HepG2 (cell line): ENCODE data around the gene VPS25. TPM values are rescaled to one million over a fixed set of nuclear protein-coding genes. Genes with fewer than 3 reads are reported as not detected.

Source experiments
- ATAC-seq: fragments of 200-7000 bp; cut with Tn5 transposase; 3 replicates; pipeline ENCODE4 v1.9.1; 2020; ENCODE audit warnings: mild to moderate bottlenecking, moderate library complexity
- BruUV-seq: library from RNA; stranded (reverse); fragments of 400-500 nt; replicated peaks from 2 replicates; lab custom pipeline; 2021; lab: Mats Ljungman, UMichigan
- CTCF ChIA-PET: fragments of 300-600 bp; formaldehyde crosslinking; extraction: SDS; loops from one replicate; lab custom pipeline; 2021; ENCODE audit warnings: low total read pairs, inconsistent platforms, low intra/inter-chr PET ratio; lab: Yijun Ruan, JAX
- POLR2A ChIA-PET: fragments of 350-600 bp; sonication (Branson Sonifier 250); formaldehyde crosslinking; loops from one replicate; lab custom pipeline; 2020; ENCODE audit warnings: antibody characterized with exemption, inconsistent platforms; lab: Yijun Ruan, JAX
- DNase-seq: peaks from one replicate; pipeline ENCODE4 v3.0.0-alpha.2; 2015; ENCODE audit warnings: low spot score
- FAIRE-seq: peaks from 3 replicates; lab custom pipeline; 2011; peaks lifted over from hg19 to GRCh38; lab: Jason Lieb, UNC
- H2AFZ ChIP-seq: one replicate; pipeline ENCODE4 v1.6.1; 2011; ENCODE audit warnings: low read length, inconsistent platforms
- H3K27ac ChIP-seq: fragments of 300-600 bp; 3 replicates; pipeline ENCODE4 v1.8.0; 2011; ENCODE audit warnings: mixed run types, mild to moderate bottlenecking, mixed read lengths, low read length, inconsistent platforms; ENCODE audit not compliant: insufficient read depth; ENCODE audit errors: extremely low read length
- H3K27me3 ChIP-seq, 2 experiments: fragments of 200-600 bp in 1 of 2; 2 replicates in 1 of 2; 3 replicates in 1 of 2; pipeline versions ENCODE4 v1.6.0 to v1.8.0; 2011; ENCODE audit warnings: low read length in 2 of 2, mild to moderate bottlenecking in 2 of 2, moderate library complexity in 2 of 2, inconsistent platforms in 1 of 2; ENCODE audit not compliant: insufficient read depth in 2 of 2, control insufficient read depth in 1 of 2
- H3K36me3 ChIP-seq, 2 experiments: fragments of 200-600 bp in 1 of 2; replicated peaks in 1 of 2; 2 replicates in 1 of 2; 3 replicates in 1 of 2; pipeline versions ENCODE4 v1.5.1 to v1.8.0; 2011; ENCODE audit warnings: low read length in 2 of 2, inconsistent platforms in 1 of 2; ENCODE audit not compliant: insufficient read depth in 2 of 2, control insufficient read depth in 1 of 2
- H3K4me1 ChIP-seq: 2 replicates; pipeline ENCODE4 v1.5.1; 2012; ENCODE audit warnings: low read length, inconsistent platforms; ENCODE audit not compliant: insufficient read depth
- H3K4me2 ChIP-seq: 2 replicates; pipeline ENCODE4 v1.6.0; 2011; ENCODE audit warnings: low read depth, low read length, inconsistent platforms
- H3K4me3 ChIP-seq, 3 experiments: fragments of 200-600 bp in 1 of 3; sonication (generic), shearing (Covaris generic) in 1 of 3; replicated peaks in 1 of 3; 2 replicates each; pipeline ENCODE4 v1.5.1; 2011 to 2016; ENCODE audit warnings: low read length in 3 of 3, inconsistent platforms in 2 of 3, low read depth in 2 of 3, mild to moderate bottlenecking in 2 of 3, control low read depth in 1 of 3, mixed read lengths in 1 of 3; ENCODE audit not compliant: insufficient read depth in 1 of 3
- H3K79me2 ChIP-seq: one replicate; pipeline ENCODE4 v1.6.1; 2011; ENCODE audit warnings: low read length, inconsistent platforms; ENCODE audit not compliant: insufficient read depth
- H3K9ac ChIP-seq: 2 replicates; pipeline ENCODE4 v1.6.0; 2011; ENCODE audit warnings: mild to moderate bottlenecking, low read depth, low read length, inconsistent platforms; ENCODE audit not compliant: insufficient read depth
- H3K9me3 ChIP-seq: 2 replicates; pipeline ENCODE4 v1.5.1; 2012; ENCODE audit warnings: mild to moderate bottlenecking, low read length
- H4K20me1 ChIP-seq: 2 replicates; pipeline ENCODE4 v1.6.0; 2011; ENCODE audit warnings: inconsistent platforms, mild to moderate bottlenecking, low read length, moderate library complexity; ENCODE audit not compliant: insufficient read depth
- ARID2 ChIP-seq: sonication (generic); formaldehyde crosslinking; IDR thresholded peaks from 2 replicates; pipeline ENCODE4 v1.8.1; 2022; ENCODE audit warnings: mild to moderate bottlenecking, missing genetic modification reagents, borderline replicate concordance
- ARNTL ChIP-seq: sonication (generic); formaldehyde crosslinking; IDR thresholded peaks from 2 replicates; pipeline ENCODE4 v1.4.0; 2020; ENCODE audit warnings: mild to moderate bottlenecking, missing genetic modification reagents
- FOXJ3 ChIP-seq: sonication (generic); formaldehyde crosslinking; IDR thresholded peaks from 2 replicates; pipeline ENCODE4 v1.4.0; 2020; ENCODE audit warnings: missing genetic modification reagents, mild to moderate bottlenecking, borderline replicate concordance
- GMEB1 ChIP-seq: sonication (generic); formaldehyde crosslinking; IDR thresholded peaks from 2 replicates; pipeline ENCODE4 v1.5.1; 2020; ENCODE audit warnings: missing genetic modification reagents, mild to moderate bottlenecking, borderline replicate concordance
- HOXD1 ChIP-seq: sonication (generic); formaldehyde crosslinking; IDR thresholded peaks from 2 replicates; pipeline ENCODE4 v1.5.0; 2020; ENCODE audit warnings: missing genetic modification reagents
- KAT7 ChIP-seq: IDR thresholded peaks from 2 replicates; pipeline ENCODE4 v1.6.1; 2018; ENCODE audit warnings: borderline replicate concordance, missing compliant biosample characterization
- KLF12 ChIP-seq: sonication (generic); formaldehyde crosslinking; IDR thresholded peaks from 2 replicates; pipeline ENCODE4 v1.4.0; 2020; ENCODE audit warnings: missing genetic modification reagents, borderline replicate concordance
- MAZ ChIP-seq, 2 experiments: sonication (generic) in 1 of 2; formaldehyde crosslinking in 1 of 2; IDR thresholded peaks; 2 replicates each; pipeline versions ENCODE4 v1.5.0 to v1.6.1; 2012 to 2020; ENCODE audit warnings: low read depth in 2 of 2, mild to moderate bottlenecking in 2 of 2, borderline replicate concordance in 1 of 2, improper control_type of control experiment in 1 of 2, low read length in 1 of 2, missing genetic modification reagents in 1 of 2, moderate library complexity in 1 of 2
- NCOA1 ChIP-seq: sonication (generic); formaldehyde crosslinking; IDR thresholded peaks from 2 replicates; pipeline ENCODE4 v1.9.0; 2021; ENCODE audit warnings: missing genetic modification reagents
- SALL2 ChIP-seq: sonication (generic); formaldehyde crosslinking; IDR thresholded peaks from 2 replicates; pipeline ENCODE4 v1.8.1; 2023; ENCODE audit warnings: mild to moderate bottlenecking, missing genetic modification reagents, inconsistent platforms
- SIX4 ChIP-seq: sonication (generic); formaldehyde crosslinking; IDR thresholded peaks from 2 replicates; pipeline ENCODE4 v1.4.0; 2020; ENCODE audit warnings: missing genetic modification reagents
- STAG1 ChIP-seq: sonication (generic); formaldehyde crosslinking; IDR thresholded peaks from 2 replicates; pipeline ENCODE4 v1.4.0; 2020; ENCODE audit warnings: missing genetic modification reagents
- TBL1XR1 ChIP-seq: fragments of 150-350 bp; IDR thresholded peaks from 2 replicates; pipeline ENCODE4 v1.6.1; 2014; ENCODE audit warnings: borderline replicate concordance, low read length; ENCODE audit not compliant: partially characterized antibody
- ZBTB3 ChIP-seq: sonication (generic); formaldehyde crosslinking; IDR thresholded peaks from 2 replicates; pipeline ENCODE4 v1.4.0; 2020; ENCODE audit warnings: low read depth, mild to moderate bottlenecking, moderate library complexity, missing genetic modification reagents, borderline replicate concordance
- ZFP36 ChIP-seq: fragments of 150-350 bp; IDR thresholded peaks from 2 replicates; pipeline ENCODE4 v1.6.1; 2018; ENCODE audit warnings: borderline replicate concordance, low read length, low read depth; ENCODE audit not compliant: partially characterized antibody
- ZNF136 ChIP-seq: sonication (generic); formaldehyde crosslinking; IDR thresholded peaks from 2 replicates; pipeline ENCODE4 v1.8.1; 2022; ENCODE audit warnings: low read depth, mild to moderate bottlenecking, moderate library complexity, missing genetic modification reagents
- ZNF160 ChIP-seq: sonication (generic); formaldehyde crosslinking; IDR thresholded peaks from 2 replicates; pipeline ENCODE4 v1.8.0; 2022; ENCODE audit warnings: mild to moderate bottlenecking, inconsistent platforms, missing genetic modification reagents
- ZNF256 ChIP-seq: sonication (generic); formaldehyde crosslinking; conservative IDR thresholded peaks from 2 replicates; pipeline ENCODE4 v1.4.0; 2020; ENCODE audit warnings: missing genetic modification reagents
- ZNF317 ChIP-seq: sonication (generic); formaldehyde crosslinking; IDR thresholded peaks from 2 replicates; pipeline ENCODE4 v1.5.0; 2020; ENCODE audit warnings: mild to moderate bottlenecking, missing genetic modification reagents
- ZNF33B ChIP-seq: sonication (generic); formaldehyde crosslinking; IDR thresholded peaks from 2 replicates; pipeline ENCODE4 v1.5.1; 2020; ENCODE audit warnings: mild to moderate bottlenecking, missing genetic modification reagents
- ZNF607 ChIP-seq: sonication (generic); formaldehyde crosslinking; IDR thresholded peaks from 2 replicates; pipeline ENCODE4 v1.5.1; 2020; ENCODE audit warnings: missing genetic modification reagents, mild to moderate bottlenecking, borderline replicate concordance
- ZNF703 ChIP-seq: sonication (generic); formaldehyde crosslinking; IDR thresholded peaks from 2 replicates; pipeline ENCODE4 v1.5.1; 2020; ENCODE audit warnings: missing genetic modification reagents, mild to moderate bottlenecking, moderate library complexity, borderline replicate concordance
- ZNF747 ChIP-seq: sonication (generic); formaldehyde crosslinking; IDR thresholded peaks from 2 replicates; pipeline ENCODE4 v1.8.1; 2023; ENCODE audit warnings: missing genetic modification reagents, mild to moderate bottlenecking, borderline replicate concordance
- WGBS: methylation state at CpG from one replicate; pipeline ENCODE4 v1.1.6; 2017; ENCODE audit warnings: low lambda C conversion rate; 5-methylcytosine and 5-hydroxymethylcytosine counted together
- in situ Hi-C: cut with HindIII; loops from 2 replicates; pipeline ENCODE4 v1.10.0; 2017; ENCODE audit warnings: low pct_unique_long_range_greater_than_20kb; ENCODE audit not compliant: extremely low pct_ligation_motif_present
- intact Hi-C: fragments of 100-400 bp; cut with micrococcal nuclease; formaldehyde crosslinking; loops from one replicate; pipeline ENCODE4 v1.10.0; 2022; ENCODE audit not compliant: unreplicated experiment
- polyA plus RNA-seq, 8 experiments: library from polyadenylated mRNA; depleted of rRNA in 3 of 8; stranded (reverse) in 7 of 8; unstranded in 1 of 8; fragments of >200 nt; fragmentation: Illumina TruSeq in 4 of 8; extraction: Trizol in 4 of 8; gene quantifications; 2 replicates each; pipeline versions ENCODE4 v1.2.1 to v1.2.3, GENCODE V29; 2011 to 2016; ENCODE audit warnings: low read depth in 4 of 8, missing spikeins in 1 of 8, mixed read lengths in 1 of 8; ENCODE audit not compliant: insufficient read depth in 1 of 8
- total RNA-seq, 5 experiments: library from RNA; depleted of rRNA; stranded (reverse); fragments of >200 nt; fragmentation: Illumina TruSeq; extraction: Trizol; gene quantifications; 2 replicates each; pipeline ENCODE4 v1.2.3, GENCODE V29; 2016; ENCODE audit warnings: low read depth in 1 of 5

Gene VPS25
- total and polyA plus RNA-seq, 2 of the 13 experiments (the other 11 are each of a cell fraction or from before 2014, with no cell fraction given), result 161 to 249 TPM

GRCh38 chr17:42779304-42779935, 6.2 kb downstream of the VPS25 start:
- peaks cover 34% of the 10 kb centered on the region for H3K79me2 ChIP-seq
- POLR2A ChIA-PET, result interaction anchor here (0.6 to 8.4 kb wide), 30 partner anchors 9 to 536 kb away, joined by 3 to 278 read pairs (median 6); partner anchors contain the start of genes BECN1, CNTD1, CNTNAP1 and COA3
- FAIRE-seq (no peak), DNase-seq (no peak), ATAC-seq (peak; percentile 0; the same call in 1 of the 3 replicates)
- CTCF ChIA-PET, result interaction anchor here (1.0 kb wide), 2 partner anchors 44 to 59 kb away, joined by 3 to 4 read pairs; partner anchors contain the start of gene BECN1
- peak overlapping the region; percentile 45 for H3K9ac ChIP-seq
- WGBS, result 65% methylated on average over 3 of the region's 3 CpGs
- peak overlapping the region; percentile 98 for H3K27ac ChIP-seq
- H3K27me3 ChIP-seq, result no peaks in the 10 kb centered on the region; a peak in 1 of 5 replicates
- in situ Hi-C loops (no loop called here), intact Hi-C loops (no loop called here)
- H3K4me3 ChIP-seq, result peak overlapping the region in 1 of 3 experiments; percentile 92; a peak in 1 of 6 replicates
- no peak overlapping the region for H2AFZ ChIP-seq
- peaks cover 71% of the 10 kb centered on the region for H3K4me1 ChIP-seq
- H3K9me3 ChIP-seq, result no peaks in the 10 kb centered on the region
- peaks cover 15 to 33% of the 10 kb centered on the region in 2 experiments; a peak in 4 of 5 replicates for H3K36me3 ChIP-seq
- no TSS peak for BruUV-seq
- peak overlapping the region; percentile 99 for H3K4me2 ChIP-seq
- H4K20me1 ChIP-seq, result peaks cover 4% of the 10 kb centered on the region; the same call in 1 of the 2 replicates
- no peak for TF ChIP-seq ZFP36
- TF ChIP-seq ZNF747, result peak; percentile 83; the same call in 1 of the 2 replicates
- 0 out of 2 replicates have a peak, but pooled peaks have one; percentile 63 for TF ChIP-seq GMEB1
- peak; percentile 36; the same call in 1 of the 2 replicates for TF ChIP-seq ZNF607
- no peak for TF ChIP-seq ZNF703 (CRISPR knock-in tag)
- TF ChIP-seq ARID2 (CRISPR knock-in tag), result no peak
- TF ChIP-seq MAZ (IDR thresholded peaks at IDR 0.05; ENCODE audit: borderline replicate concordance, low read depth, low read length), result 0 out of 2 replicates have a peak, but pooled peaks have one; percentile 92
- no peak for TF ChIP-seq MAZ (CRISPR knock-in tag; IDR thresholded peaks at IDR 0.05; ENCODE audit: low read depth)
- 0 out of 2 replicates have a peak, but pooled peaks have one; percentile 36 for TF ChIP-seq ZNF256 (CRISPR knock-in tag)
- no peak; the same call in 1 of the 2 replicates for TF ChIP-seq ARNTL
- peak; percentile 14; the same call in 1 of the 2 replicates for TF ChIP-seq ZNF136
- TF ChIP-seq HOXD1 (CRISPR knock-in tag), result peak; percentile 23; the same call in 1 of the 2 replicates
- no peak for TF ChIP-seq KLF12 (CRISPR knock-in tag)
- TF ChIP-seq NCOA1 (CRISPR knock-in tag), result no peak
- TF ChIP-seq STAG1, result no peak
- TF ChIP-seq SALL2 (CRISPR knock-in tag), result no peak
- no peak for TF ChIP-seq ZNF317
- TF ChIP-seq TBL1XR1, result no peak
- no peak for TF ChIP-seq ZNF160
- 0 out of 2 replicates have a peak, but pooled peaks have one; percentile 36 for TF ChIP-seq FOXJ3 (CRISPR knock-in tag)
- TF ChIP-seq KAT7 (CRISPR knock-in tag), result 0 out of 2 replicates have a peak, but pooled peaks have one; percentile 5
- TF ChIP-seq ZBTB3 (CRISPR knock-in tag), result peak; percentile 91
- TF ChIP-seq SIX4, result no peak
- no peak for TF ChIP-seq ZNF33B (CRISPR knock-in tag)
